Activated CD4-positive, alpha-beta T cell treated with anti-CD3 and anti-CD28 coated beads for 4 hours (primary cell): ENCODE measurements around the gene CHD2.
"Not testable (repeated sequence)": the region's sequence is repeated elsewhere in the genome, so short reads cannot be mapped to it uniquely, and the experiment has no call there.

Experiments used
- DNase-seq, 2 donors: peaks; one replicate each; pipeline ENCODE4 v3.0.0-alpha.2; 2020

CHD2 gene

GRCh38 chr15:92906563-92907081, 6.5 kb downstream of the CHD2 start:
- peak; percentile 55 to 62 for DNase-seq

- no peak for DNase-seq
Measured at GRCh38 chr15:92907229-92907628, 7.1 kb downstream of the CHD2 start.

- DNase-seq: peak; percentile 44 to 54
Measured at GRCh38 chr15:92907896-92908712, 8.0 kb downstream of the CHD2 start.

- DNase-seq: no peak
Measured at GRCh38 chr15:92908713-92909057, 8.6 kb downstream of the CHD2 start.

GRCh38 chr15:92909136-92909781, 9.1 kb downstream of the CHD2 start:
- DNase-seq: no peak

- no peak for DNase-seq
Measured at GRCh38 chr15:92910451-92910850, 10.3 kb downstream of the CHD2 start.

- no peak for DNase-seq
Measured at GRCh38 chr15:92914103-92914499, 14.0 kb downstream of the CHD2 start.

GRCh38 chr15:92914768-92915221, 14.7 kb downstream of the CHD2 start:
- DNase-seq: peak in 1 of 2 donors; percentile 16

GRCh38 chr15:92915766-92916435, 15.8 kb downstream of the CHD2 start:
- no peak for DNase-seq

GRCh38 chr15:92917598-92918407, 17.7 kb downstream of the CHD2 start:
- peak; percentile 89 to 95 for DNase-seq

- DNase-seq: not testable (repeated sequence)
Measured at GRCh38 chr15:92918881-92919280, 18.8 kb downstream of the CHD2 start.

GRCh38 chr15:92920595-92921161, 20.6 kb downstream of the CHD2 start:
- DNase-seq: no peak

- peak in 1 of 2 donors; percentile 18 for DNase-seq
Measured at GRCh38 chr15:92921215-92922131, 21.3 kb downstream of the CHD2 start.

GRCh38 chr15:92922418-92923002, 22.4 kb downstream of the CHD2 start:
- DNase-seq: no peak

- no peak for DNase-seq
Measured at GRCh38 chr15:92924216-92924615, 24.1 kb downstream of the CHD2 start.

- no peak for DNase-seq
Measured at GRCh38 chr15:92925454-92925853, 25.3 kb downstream of the CHD2 start.

- no peak for DNase-seq
Measured at GRCh38 chr15:92928225-92928750, 28.2 kb downstream of the CHD2 start.

- no peak for DNase-seq
Measured at GRCh38 chr15:92929002-92929401, 28.9 kb downstream of the CHD2 start.

- no peak for DNase-seq
Measured at GRCh38 chr15:92930054-92930621, 30.0 kb downstream of the CHD2 start.

- no peak for DNase-seq
Measured at GRCh38 chr15:92930776-92931175, 30.7 kb downstream of the CHD2 start.
